ENCODE measurements around the gene VPS37C. TPM values are rescaled to one million over a fixed set of nuclear protein-coding genes. Genes with fewer than 3 reads are reported as not detected.

Gene VPS37C
- polyA plus RNA-seq, 1 of the 3 experiments (the other 2 are of a cell fraction), result 15.2 TPM

GRCh38 chr11:61118004-61118403 lies 43.2 kb downstream of the VPS37C start:
- Histone ChIP-seq H3K9me2 (no peaks in the 10 kb centered on the region), H3K4me1 (ENCODE audit: control insufficient read depth in 1 of 2, insufficient read depth in 2 of 2, low read depth in 1 of 2, low read length in 1 of 2) (peaks cover 0 to 26% of the 10 kb centered on the region in 2 experiments; a peak in 2 of 4 replicates), H3K27ac (ENCODE audit: low read depth in 2 of 2, low read length in 1 of 2) (no peak overlapping the region), H3K9ac (no peak overlapping the region), H2AFZ (ENCODE audit: low read depth) (no peak overlapping the region), H3K9me3 (no peaks in the 10 kb centered on the region), H3K79me2 (ENCODE audit: insufficient read depth) (no peaks in the 10 kb centered on the region), H3F3A (replicated peaks; ENCODE audit: insufficient read depth) (no peaks in the 10 kb centered on the region), H4K20me1 (ENCODE audit: insufficient read depth) (no peaks in the 10 kb centered on the region), H3K27me3 (ENCODE audit: insufficient read depth) (no peaks in the 10 kb centered on the region), H3K36me3 (replicated peaks in 1 of 2; ENCODE audit: control insufficient read depth in 1 of 2, insufficient read depth in 2 of 2, low read length in 1 of 2) (no peaks in the 10 kb centered on the region), H3K4me2 (no peak overlapping the region), H3K4me3 (ENCODE audit: low read depth in 2 of 2, low read length in 1 of 2) (no peak overlapping the region)
- DNase-seq, result no peak
- WGBS (ENCODE audit: low lambda C conversion rate), result 100% methylated on average over 1 of the region's 9 CpGs
- TF ChIP-seq RFX5 (IDR thresholded peaks at IDR 0.05; ENCODE audit: low read length) (no peak), CTCF (IDR thresholded peaks at IDR 0.05) (no peak), CHD2 (IDR thresholded peaks at IDR 0.05; ENCODE audit: low read length, partially characterized antibody) (no peak), ZBTB33 (IDR thresholded peaks at IDR 0.05; ENCODE audit: borderline replicate concordance, low read depth) (no peak), TAF1 (IDR thresholded peaks at IDR 0.05; ENCODE audit: borderline replicate concordance, low read depth, low read length) (no peak), ELF1 (IDR thresholded peaks at IDR 0.05) (no peak), REST (IDR thresholded peaks at IDR 0.05; ENCODE audit: low read depth, low read length) (no peak), SIN3A (IDR thresholded peaks at IDR 0.05; ENCODE audit: borderline replicate concordance, low read depth, low read length) (no peak), FOSL2 (IDR thresholded peaks at IDR 0.05; ENCODE audit: borderline replicate concordance, low read depth) (no peak), SMC3 (IDR thresholded peaks at IDR 0.05; ENCODE audit: low read depth, low read length) (no peak), NFIC (IDR thresholded peaks at IDR 0.05; ENCODE audit: borderline replicate concordance) (no peak), EZH2phosphoT487 (IDR thresholded peaks at IDR 0.05; ENCODE audit: borderline replicate concordance, low read depth) (no peak), IRF3 (IDR thresholded peaks at IDR 0.05; ENCODE audit: low read depth, low read length) (no peak), USF1 (IDR thresholded peaks at IDR 0.05; ENCODE audit: borderline replicate concordance, low read depth) (no peak), FOXJ3 (CRISPR knock-in tag; IDR thresholded peaks at IDR 0.05) (no peak), MEF2A (IDR thresholded peaks at IDR 0.05; ENCODE audit: borderline replicate concordance, low read depth) (no peak), USF2 (IDR thresholded peaks at IDR 0.05; ENCODE audit: borderline replicate concordance, low read depth, low read length) (no peak)
- ChIA-PET POLR2A (no interaction called here), CTCF (interaction anchor here (4.1 kb wide), 1 partner anchor 11 kb away, joined by 13 read pairs; no protein-coding TSS in a partner anchor)
